A673 (cell line): ENCODE data around the gene CD4.

Experiments
- EZH2 ChIP-seq: fragments of 200-600 bp; sonication (generic); IDR thresholded peaks from 2 replicates; pipeline ENCODE4 v1.6.1; 2017; ENCODE audit warnings: borderline replicate concordance, low read depth, mild to moderate bottlenecking, mixed read lengths, antibody characterized with exemption, low read length; ENCODE audit not compliant: poor library complexity, severe bottlenecking
- TF ChIP-seq, protein P1 (sequence below): fragments of 300-800, 200-600 bp; sonication (generic); conservative IDR thresholded peaks from 2 replicates; pipeline ENCODE4 v1.5.1; 2017; ENCODE audit warnings: low read depth, mild to moderate bottlenecking, antibody characterized with exemption, low read length, moderate library complexity, mixed read lengths

DNA sequence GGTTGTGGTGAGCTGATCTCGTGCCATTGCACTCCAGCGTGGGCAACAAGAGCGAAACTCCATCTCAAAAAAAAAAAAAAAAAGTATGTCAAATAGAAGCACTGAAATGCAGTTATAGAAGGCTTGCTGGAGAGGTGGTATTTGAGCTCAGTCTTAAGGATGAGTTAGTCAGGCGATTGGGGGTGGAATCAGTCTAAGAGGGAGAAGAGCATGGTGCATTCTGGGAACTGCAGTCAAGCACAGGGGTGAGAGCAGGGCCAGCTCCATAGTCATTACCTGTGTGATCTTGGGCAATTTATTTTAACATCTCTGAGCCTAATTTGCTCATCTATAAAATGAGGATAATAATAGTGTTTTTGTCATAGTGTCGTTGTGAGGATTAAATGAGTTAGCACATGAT, 45.5 kb downstream of the CD4 start:
- TF ChIP-seq, protein P1, sequence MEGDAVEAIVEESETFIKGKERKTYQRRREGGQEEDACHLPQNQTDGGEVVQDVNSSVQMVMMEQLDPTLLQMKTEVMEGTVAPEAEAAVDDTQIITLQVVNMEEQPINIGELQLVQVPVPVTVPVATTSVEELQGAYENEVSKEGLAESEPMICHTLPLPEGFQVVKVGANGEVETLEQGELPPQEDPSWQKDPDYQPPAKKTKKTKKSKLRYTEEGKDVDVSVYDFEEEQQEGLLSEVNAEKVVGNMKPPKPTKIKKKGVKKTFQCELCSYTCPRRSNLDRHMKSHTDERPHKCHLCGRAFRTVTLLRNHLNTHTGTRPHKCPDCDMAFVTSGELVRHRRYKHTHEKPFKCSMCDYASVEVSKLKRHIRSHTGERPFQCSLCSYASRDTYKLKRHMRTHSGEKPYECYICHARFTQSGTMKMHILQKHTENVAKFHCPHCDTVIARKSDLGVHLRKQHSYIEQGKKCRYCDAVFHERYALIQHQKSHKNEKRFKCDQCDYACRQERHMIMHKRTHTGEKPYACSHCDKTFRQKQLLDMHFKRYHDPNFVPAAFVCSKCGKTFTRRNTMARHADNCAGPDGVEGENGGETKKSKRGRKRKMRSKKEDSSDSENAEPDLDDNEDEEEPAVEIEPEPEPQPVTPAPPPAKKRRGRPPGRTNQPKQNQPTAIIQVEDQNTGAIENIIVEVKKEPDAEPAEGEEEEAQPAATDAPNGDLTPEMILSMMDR: no peak
- no peak for TF ChIP-seq EZH2
